NT2/D1 (cell line): ENCODE measurements around the gene GKN1.

Experiments used
- DNase-seq: peaks from one replicate; pipeline ENCODE4 v3.0.0-alpha.2; 2011; ENCODE audit warnings: low read depth, low spot score
- H3K27me3 ChIP-seq: 2 replicates; pipeline ENCODE4 v1.6.0; 2011; ENCODE audit warnings: mild to moderate bottlenecking; ENCODE audit not compliant: insufficient read length, insufficient read depth
- H3K36me3 ChIP-seq: 2 replicates; pipeline ENCODE4 v1.6.1; 2011; ENCODE audit warnings: mild to moderate bottlenecking, low read length, mixed read lengths; ENCODE audit not compliant: insufficient read depth, insufficient read length
- H3K4me1 ChIP-seq: 2 replicates; pipeline ENCODE4 v1.5.1; 2011; ENCODE audit not compliant: insufficient read depth, insufficient read length
- H3K4me3 ChIP-seq: 2 replicates; pipeline ENCODE4 v1.5.1; 2011; ENCODE audit warnings: low read depth; ENCODE audit not compliant: insufficient read length
- H3K9ac ChIP-seq: 2 replicates; pipeline ENCODE4 v1.6.0; 2011; ENCODE audit warnings: low read depth; ENCODE audit not compliant: insufficient read length
- H3K9me3 ChIP-seq: 2 replicates; pipeline ENCODE4 v1.5.1; 2011; ENCODE audit warnings: mild to moderate bottlenecking, low read length; ENCODE audit not compliant: insufficient read depth
- SUZ12 ChIP-seq: IDR thresholded peaks from 2 replicates; pipeline ENCODE4 v1.6.1; 2011; ENCODE audit not compliant: insufficient read length, insufficient read depth; ENCODE audit errors: extremely low read depth
- YY1 ChIP-seq: IDR thresholded peaks from 2 replicates; pipeline ENCODE4 v1.6.1; 2011; ENCODE audit not compliant: insufficient read length, insufficient read depth
- ZNF274 ChIP-seq: IDR thresholded peaks from 2 replicates; pipeline ENCODE4 v1.6.1; 2011; ENCODE audit warnings: mild to moderate bottlenecking, low read depth, low read length

The GKN1 gene

GRCh38 chr2:68935471-68935870, 39.0 kb upstream of the GKN1 start:
- DNase-seq, result no peak

DNA sequence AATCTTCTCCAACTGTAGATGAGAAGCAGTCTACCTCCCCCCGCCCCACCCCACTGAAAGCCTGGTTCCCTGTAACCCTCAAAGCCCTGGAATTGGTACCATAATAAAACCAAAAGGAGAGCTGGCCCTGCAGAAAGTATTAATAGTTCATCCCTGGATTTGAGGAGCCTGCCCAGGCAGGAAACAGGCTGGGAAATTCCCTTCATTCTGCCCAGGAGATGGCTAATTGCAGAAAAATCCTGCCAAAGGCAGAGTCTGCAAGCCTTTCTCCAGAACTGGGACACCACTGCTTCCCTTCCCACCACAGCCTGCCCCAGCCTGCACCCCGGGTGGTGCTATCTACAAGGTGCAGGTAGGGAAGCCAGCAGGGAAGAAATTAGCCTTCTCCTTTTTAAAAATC, 38.0 kb upstream of the GKN1 start:
- H3K4me1 ChIP-seq, result no peaks in the 10 kb centered on the region
- no peaks in the 10 kb centered on the region; the same call in 1 of the 2 replicates for H3K9me3 ChIP-seq
- no peaks in the 10 kb centered on the region for H3K27me3 ChIP-seq
- no peak overlapping the region for H3K4me3 ChIP-seq
- no peak for DNase-seq
- TF ChIP-seq YY1 (no peak), ZNF274 (no peak), SUZ12 (no peak)
- no peaks in the 10 kb centered on the region for H3K36me3 ChIP-seq
- H3K9ac ChIP-seq, result no peak overlapping the region

More at GRCh38 chr2:68935471-68935870, 39.0 kb upstream of the GKN1 start:
- Histone ChIP-seq H3K4me1 (no peaks in the 10 kb centered on the region), H3K27me3 (no peaks in the 10 kb centered on the region), H3K36me3 (no peaks in the 10 kb centered on the region), H3K9ac (no peak overlapping the region), H3K9me3 (no peaks in the 10 kb centered on the region; the same call in 1 of the 2 replicates), H3K4me3 (no peak overlapping the region)
- TF ChIP-seq YY1 (no peak), SUZ12 (no peak)

GRCh38 chr2:68936889-68937288, 37.5 kb upstream of the GKN1 start:
- Histone ChIP-seq H3K27me3 (no peaks in the 10 kb centered on the region), H3K4me3 (no peak overlapping the region), H3K4me1 (no peaks in the 10 kb centered on the region), H3K36me3 (no peaks in the 10 kb centered on the region), H3K9me3 (no peaks in the 10 kb centered on the region; the same call in 1 of the 2 replicates), H3K9ac (no peak overlapping the region)
- DNase-seq, result no peak
- TF ChIP-seq YY1 (no peak), ZNF274 (no peak), SUZ12 (no peak)

- DNase-seq, result no peak
- no peaks in the 10 kb centered on the region for H3K4me1 ChIP-seq
- no peak overlapping the region for H3K9ac ChIP-seq
- H3K4me3 ChIP-seq, result no peak overlapping the region
- H3K27me3 ChIP-seq, result no peaks in the 10 kb centered on the region
- H3K36me3 ChIP-seq, result no peaks in the 10 kb centered on the region
- H3K9me3 ChIP-seq, result no peaks in the 10 kb centered on the region; the same call in 1 of the 2 replicates
- TF ChIP-seq YY1 (no peak), SUZ12 (no peak), ZNF274 (no peak)
Observed at GRCh38 chr2:68937346-68938055, 36.9 kb upstream of the GKN1 start.

GRCh38 chr2:68938938-68939337, 35.5 kb upstream of the GKN1 start:
- TF ChIP-seq SUZ12, result no peak
- TF ChIP-seq ZNF274, result no peak
- TF ChIP-seq YY1, result no peak
- H3K9me3 ChIP-seq, result no peaks in the 10 kb centered on the region; the same call in 1 of the 2 replicates
- no peak for DNase-seq

DNA sequence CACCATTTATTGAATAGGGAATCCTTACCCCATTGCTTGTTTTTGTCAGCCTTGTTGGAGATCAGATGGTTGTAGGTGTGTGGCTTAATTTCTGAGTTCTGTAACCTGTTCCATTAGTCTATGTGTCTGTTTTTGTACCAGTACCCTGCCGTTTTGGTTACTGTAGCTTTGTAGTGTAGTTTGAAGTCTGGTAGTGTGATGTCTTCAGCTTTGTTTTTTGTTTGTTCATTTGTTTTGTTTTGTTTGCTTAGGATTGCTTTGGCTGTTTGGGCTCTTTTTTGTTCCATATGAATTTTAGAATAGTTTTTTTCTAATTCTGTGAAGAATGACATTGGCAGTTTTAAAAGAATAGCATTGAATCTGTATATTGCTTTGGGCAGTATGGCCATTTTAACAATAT, 34.5 kb upstream of the GKN1 start:
- no peak overlapping the region for H3K4me3 ChIP-seq
- H3K36me3 ChIP-seq, result no peaks in the 10 kb centered on the region
- H3K4me1 ChIP-seq, result no peaks in the 10 kb centered on the region
- no peak for DNase-seq
- H3K9ac ChIP-seq, result no peak overlapping the region
- no peaks in the 10 kb centered on the region; the same call in 1 of the 2 replicates for H3K9me3 ChIP-seq
- no peaks in the 10 kb centered on the region for H3K27me3 ChIP-seq
- no peak for TF ChIP-seq YY1
- no peak for TF ChIP-seq ZNF274
- no peak for TF ChIP-seq SUZ12

More at GRCh38 chr2:68938938-68939337, 35.5 kb upstream of the GKN1 start:
- Histone ChIP-seq H3K4me1 (no peaks in the 10 kb centered on the region), H3K9ac (no peak overlapping the region), H3K27me3 (no peaks in the 10 kb centered on the region), H3K36me3 (no peaks in the 10 kb centered on the region), H3K4me3 (no peak overlapping the region)

DNA sequence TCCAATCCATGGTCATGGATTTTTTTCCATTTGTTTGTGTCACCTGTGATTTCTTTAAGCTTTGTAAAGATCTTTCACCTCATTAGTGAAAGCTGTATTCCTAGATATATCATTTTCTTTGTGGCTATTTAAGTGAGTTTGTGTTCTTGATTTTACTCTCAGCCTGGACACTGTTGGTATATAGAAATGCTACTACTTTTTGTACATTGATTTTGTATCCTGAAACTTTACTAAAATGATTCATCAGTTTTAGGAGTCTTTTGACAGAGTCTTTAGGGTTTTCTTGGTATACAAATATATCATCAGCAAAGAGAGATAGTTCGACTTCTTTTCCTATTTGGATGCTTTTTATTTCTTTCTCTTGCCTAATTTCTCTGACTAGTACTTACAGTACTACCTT, 34.1 kb upstream of the GKN1 start:
- Histone ChIP-seq H3K9ac (no peak overlapping the region), H3K4me1 (no peaks in the 10 kb centered on the region), H3K4me3 (no peak overlapping the region), H3K27me3 (no peaks in the 10 kb centered on the region), H3K36me3 (no peaks in the 10 kb centered on the region), H3K9me3 (no peaks in the 10 kb centered on the region; the same call in 1 of the 2 replicates)
- TF ChIP-seq SUZ12 (no peak), YY1 (no peak), ZNF274 (no peak)
- DNase-seq, result no peak
